Neural progenitor cell (in vitro differentiated cells): ENCODE data around the gene PHTF1. TPM values are rescaled to one million over a fixed set of nuclear protein-coding genes. Genes with fewer than 3 reads are reported as not detected.
A peak's percentile ranks its signal among the peaks of the same experiment; 100 is the strongest.

Source experiments
- DNase-seq: peaks from one replicate; pipeline ENCODE4 v3.0.0-alpha.2; 2016; ENCODE audit warnings: low spot score
- H2AFZ ChIP-seq: fragments of 200-600 bp; sonication (generic); replicated peaks from 2 replicates; pipeline ENCODE4 v1.6.1; 2016; ENCODE audit warnings: antibody characterized with exemption
- H3F3A ChIP-seq: fragments of 200-600 bp; sonication (generic); 2 replicates; pipeline ENCODE4 v1.6.1; 2016; ENCODE audit warnings: antibody characterized with exemption, low read depth
- H3K27ac ChIP-seq: fragments of 200-600 bp; sonication (generic); 2 replicates; pipeline ENCODE4 v1.5.1; 2016; ENCODE audit warnings: mild to moderate bottlenecking
- H3K27me3 ChIP-seq: fragments of 200-600 bp; sonication (generic); 2 replicates; pipeline ENCODE4 v1.6.1; 2016; ENCODE audit warnings: mild to moderate bottlenecking, moderate library complexity
- H3K36me3 ChIP-seq: fragments of 200-600 bp; sonication (generic); 2 replicates; pipeline ENCODE4 v1.5.1; 2016
- H3K4me1 ChIP-seq: fragments of 200-600 bp; sonication (generic); 2 replicates; pipeline ENCODE4 v1.6.1; 2016; ENCODE audit warnings: mixed run types
- H3K4me2 ChIP-seq: fragments of 200-600 bp; sonication (generic); 2 replicates; pipeline ENCODE4 v1.6.1; 2016
- H3K4me3 ChIP-seq: fragments of 200-600 bp; sonication (generic); 2 replicates; pipeline ENCODE4 v1.5.1; 2016
- H3K79me2 ChIP-seq: fragments of 200-600 bp; sonication (generic); 2 replicates; pipeline ENCODE4 v1.6.1; 2016; ENCODE audit warnings: low read depth
- H3K9ac ChIP-seq: fragments of 200-600 bp; sonication (generic); 2 replicates; pipeline ENCODE4 v1.6.1; 2016
- H3K9me3 ChIP-seq: fragments of 200-600 bp; sonication (generic); 2 replicates; pipeline ENCODE4 v1.5.1; 2016; ENCODE audit warnings: low read depth
- H4K20me1 ChIP-seq: fragments of 200-600 bp; sonication (generic); 2 replicates; pipeline ENCODE4 v1.6.1; 2016; ENCODE audit warnings: low read depth
- H3K27ac Mint-ChIP-seq: 3 replicates; pipeline ENCODE4 v1.8.0; 2021; ENCODE audit warnings: mixed read lengths
- H3K27me3 Mint-ChIP-seq: 2 replicates; pipeline ENCODE4 v1.8.0; 2022; ENCODE audit warnings: low read depth, mild to moderate bottlenecking, inconsistent platforms, moderate library complexity, mixed read lengths; ENCODE audit not compliant: insufficient read depth
- H3K36me3 Mint-ChIP-seq: 3 replicates; pipeline ENCODE4 v1.8.0; 2021; ENCODE audit warnings: mixed read lengths
- H3K4me1 Mint-ChIP-seq: 3 replicates; pipeline ENCODE4 v1.8.0; 2021; ENCODE audit warnings: mixed read lengths
- H3K4me3 Mint-ChIP-seq: 3 replicates; pipeline ENCODE4 v1.8.0; 2021; ENCODE audit warnings: mild to moderate bottlenecking, moderate library complexity, mixed read lengths
- H3K9me3 Mint-ChIP-seq: 3 replicates; pipeline ENCODE4 v1.8.0; 2020; ENCODE audit warnings: mixed read lengths
- EZH2 ChIP-seq: fragments of 200-600 bp; sonication (generic); IDR thresholded peaks from 2 replicates; pipeline ENCODE4 v1.6.1; 2017; ENCODE audit warnings: antibody characterized with exemption, mild to moderate bottlenecking, moderate library complexity
- EZH2phosphoT487 ChIP-seq: fragments of 200-600 bp; sonication (generic); IDR thresholded peaks from 2 replicates; pipeline ENCODE4 v1.6.1; 2017; ENCODE audit warnings: antibody characterized with exemption
- total RNA-seq: library from RNA; depleted of rRNA; stranded (reverse); fragments of >200 nt; gene quantifications from 2 replicates; pipeline ENCODE4 v1.2.3, GENCODE V29; 2015; ENCODE audit warnings: low replicate concordance
- TF ChIP-seq, protein P1 (sequence below): fragments of 200-600 bp; sonication (generic); IDR thresholded peaks from 2 replicates; pipeline ENCODE4 v1.5.1; 2017; ENCODE audit warnings: antibody characterized with exemption, mild to moderate bottlenecking

PHTF1 gene
- total RNA-seq, 1 donor from 2014 or later, result 76.8 TPM

DNA sequence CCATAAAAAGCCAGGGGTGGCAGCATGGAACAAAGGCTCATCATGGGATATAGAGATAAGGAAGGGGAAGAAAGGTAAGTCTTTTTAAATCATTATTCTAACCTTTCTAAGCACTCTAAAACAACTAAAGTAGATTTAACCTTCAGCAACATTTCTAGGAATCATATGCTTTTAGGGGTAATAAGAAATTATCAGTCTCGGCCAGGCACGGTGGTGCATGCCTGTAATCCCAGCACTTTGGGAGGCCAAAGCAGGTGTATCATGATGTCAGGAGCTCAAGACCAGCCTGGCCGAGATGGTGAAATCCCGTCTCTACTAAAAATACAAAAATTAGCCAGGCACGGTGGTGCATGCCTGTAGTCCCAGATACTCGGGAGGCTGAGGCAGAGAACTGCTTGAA lies 20.3 kb upstream of the PHTF1 start:
- Histone ChIP-seq H3K4me3 (no peak overlapping the region), H4K20me1 (peaks cover 30% of the 10 kb centered on the region), H3K9ac (no peak overlapping the region), H3K79me2 (peaks cover 72% of the 10 kb centered on the region), H3K4me1 (peaks cover 14% of the 10 kb centered on the region), H3K36me3 (peaks cover 6% of the 10 kb centered on the region), H3K9me3 (no peaks in the 10 kb centered on the region), H2AFZ (no peak overlapping the region), H3K27me3 (no peaks in the 10 kb centered on the region), H3K27ac (no peak overlapping the region), H3K4me2 (no peak overlapping the region), H3F3A (no peaks in the 10 kb centered on the region)
- Mint-ChIP-seq H3K9me3 (no peaks in the 10 kb centered on the region), H3K27me3 (no peaks in the 10 kb centered on the region), H3K4me3 (no peak overlapping the region), H3K27ac (no peak overlapping the region), H3K36me3 (peaks cover 25% of the 10 kb centered on the region), H3K4me1 (no peaks in the 10 kb centered on the region)
- TF ChIP-seq EZH2, result no peak
- no peak for DNase-seq

DNA sequence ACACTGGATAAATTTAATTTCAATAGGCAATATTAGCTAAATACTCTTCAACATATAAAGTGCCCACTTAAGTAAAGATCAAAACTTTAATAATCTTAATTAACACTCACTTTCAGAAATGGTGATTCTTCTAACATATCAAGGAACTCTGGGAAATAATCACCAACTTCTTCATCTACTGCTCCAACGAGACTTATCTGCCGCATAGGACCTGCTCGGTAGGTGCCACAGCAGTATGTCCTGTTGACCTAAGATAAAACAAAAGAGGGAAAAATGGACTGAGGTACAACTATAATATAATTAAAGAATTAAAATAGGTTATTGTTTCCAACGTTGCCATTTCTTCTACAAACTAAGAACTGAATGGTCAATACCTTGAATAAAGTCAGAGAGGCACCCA lies 18.3 kb upstream of the PHTF1 start:
- Histone ChIP-seq H3K4me3 (no peak overlapping the region), H2AFZ (no peak overlapping the region), H3K4me1 (peaks cover 12% of the 10 kb centered on the region), H3K79me2 (peaks cover 59% of the 10 kb centered on the region), H3K4me2 (no peak overlapping the region), H3K27me3 (no peaks in the 10 kb centered on the region), H3K9ac (no peak overlapping the region), H4K20me1 (peaks cover 18% of the 10 kb centered on the region), H3K36me3 (peaks cover 6% of the 10 kb centered on the region), H3F3A (no peaks in the 10 kb centered on the region), H3K9me3 (no peaks in the 10 kb centered on the region), H3K27ac (no peak overlapping the region)
- no peaks in the 10 kb centered on the region for H3K9me3 Mint-ChIP-seq
- H3K4me1 Mint-ChIP-seq, result no peaks in the 10 kb centered on the region
- H3K27me3 Mint-ChIP-seq, result no peaks in the 10 kb centered on the region
- no peak overlapping the region for H3K27ac Mint-ChIP-seq
- TF ChIP-seq EZH2 (no peak), EZH2phosphoT487 (no peak)
- TF ChIP-seq, protein P1, sequence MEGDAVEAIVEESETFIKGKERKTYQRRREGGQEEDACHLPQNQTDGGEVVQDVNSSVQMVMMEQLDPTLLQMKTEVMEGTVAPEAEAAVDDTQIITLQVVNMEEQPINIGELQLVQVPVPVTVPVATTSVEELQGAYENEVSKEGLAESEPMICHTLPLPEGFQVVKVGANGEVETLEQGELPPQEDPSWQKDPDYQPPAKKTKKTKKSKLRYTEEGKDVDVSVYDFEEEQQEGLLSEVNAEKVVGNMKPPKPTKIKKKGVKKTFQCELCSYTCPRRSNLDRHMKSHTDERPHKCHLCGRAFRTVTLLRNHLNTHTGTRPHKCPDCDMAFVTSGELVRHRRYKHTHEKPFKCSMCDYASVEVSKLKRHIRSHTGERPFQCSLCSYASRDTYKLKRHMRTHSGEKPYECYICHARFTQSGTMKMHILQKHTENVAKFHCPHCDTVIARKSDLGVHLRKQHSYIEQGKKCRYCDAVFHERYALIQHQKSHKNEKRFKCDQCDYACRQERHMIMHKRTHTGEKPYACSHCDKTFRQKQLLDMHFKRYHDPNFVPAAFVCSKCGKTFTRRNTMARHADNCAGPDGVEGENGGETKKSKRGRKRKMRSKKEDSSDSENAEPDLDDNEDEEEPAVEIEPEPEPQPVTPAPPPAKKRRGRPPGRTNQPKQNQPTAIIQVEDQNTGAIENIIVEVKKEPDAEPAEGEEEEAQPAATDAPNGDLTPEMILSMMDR, result no peak
- no peak overlapping the region for H3K4me3 Mint-ChIP-seq
- peaks cover 25% of the 10 kb centered on the region for H3K36me3 Mint-ChIP-seq
- DNase-seq, result no peak

- Histone ChIP-seq H4K20me1 (peaks cover 4% of the 10 kb centered on the region), H3K36me3 (peaks cover 18% of the 10 kb centered on the region), H3K9ac (no peak overlapping the region), H3K4me3 (no peak overlapping the region), H3K79me2 (peaks cover 49% of the 10 kb centered on the region), H2AFZ (no peak overlapping the region), H3K9me3 (no peaks in the 10 kb centered on the region), H3K27ac (peak overlapping the region; percentile 88), H3K27me3 (no peaks in the 10 kb centered on the region), H3K4me2 (peak overlapping the region; percentile 81), H3K4me1 (peaks cover 59% of the 10 kb centered on the region), H3F3A (peaks cover 41% of the 10 kb centered on the region)
- DNase-seq, result no peak
- Mint-ChIP-seq H3K36me3 (peaks cover 16% of the 10 kb centered on the region), H3K9me3 (no peaks in the 10 kb centered on the region), H3K4me3 (no peak overlapping the region), H3K27ac (peak overlapping the region; percentile 64), H3K4me1 (peaks cover 50% of the 10 kb centered on the region), H3K27me3 (peaks cover 3% of the 10 kb centered on the region)
- TF ChIP-seq, protein P1, result no peak
- TF ChIP-seq EZH2phosphoT487 (no peak), EZH2 (no peak)
These were observed 10.7 kb upstream of the PHTF1 start for GRCh38 chr1:113770031-113770430.

GRCh38 chr1:113769601-113769970 lies 10.3 kb upstream of the PHTF1 start:
- Histone ChIP-seq H3K9ac (no peak overlapping the region), H3K27me3 (no peaks in the 10 kb centered on the region), H3K4me1 (peaks cover 59% of the 10 kb centered on the region), H3K36me3 (peaks cover 21% of the 10 kb centered on the region), H3K4me3 (peak overlapping the region; percentile 26), H3F3A (peaks cover 41% of the 10 kb centered on the region), H3K27ac (peak overlapping the region; percentile 88), H4K20me1 (peaks cover 4% of the 10 kb centered on the region), H3K4me2 (peak overlapping the region; percentile 81), H3K9me3 (no peaks in the 10 kb centered on the region), H2AFZ (no peak overlapping the region), H3K79me2 (peaks cover 51% of the 10 kb centered on the region)
- TF ChIP-seq EZH2 (no peak), EZH2phosphoT487 (no peak)
- TF ChIP-seq, protein P1, result no peak
- DNase-seq, result no peak
- no peak overlapping the region for H3K4me3 Mint-ChIP-seq
- H3K9me3 Mint-ChIP-seq, result no peaks in the 10 kb centered on the region
- H3K36me3 Mint-ChIP-seq, result peaks cover 18% of the 10 kb centered on the region
- peak overlapping the region; percentile 64 for H3K27ac Mint-ChIP-seq
- peaks cover 3% of the 10 kb centered on the region for H3K27me3 Mint-ChIP-seq
- peaks cover 50% of the 10 kb centered on the region for H3K4me1 Mint-ChIP-seq
